SIG-M5 treated with dmso at 0.1 percent for 504 hours (cell line): ENCODE results near the gene ZSCAN23.

ENCODE experiments used
- DNase-seq: peaks from one replicate; lab custom pipeline; 2025; ENCODE audit not compliant: unreplicated experiment; lab: John Stamatoyannopoulos, UW

The ZSCAN23 gene

GRCh38 chr6:28383235-28384142 is 59.8 kb downstream of the ZSCAN23 start:
- DNase-seq, result peak; percentile 19
